ENCODE results near the gene SDHC.

SDHC gene

DNA sequence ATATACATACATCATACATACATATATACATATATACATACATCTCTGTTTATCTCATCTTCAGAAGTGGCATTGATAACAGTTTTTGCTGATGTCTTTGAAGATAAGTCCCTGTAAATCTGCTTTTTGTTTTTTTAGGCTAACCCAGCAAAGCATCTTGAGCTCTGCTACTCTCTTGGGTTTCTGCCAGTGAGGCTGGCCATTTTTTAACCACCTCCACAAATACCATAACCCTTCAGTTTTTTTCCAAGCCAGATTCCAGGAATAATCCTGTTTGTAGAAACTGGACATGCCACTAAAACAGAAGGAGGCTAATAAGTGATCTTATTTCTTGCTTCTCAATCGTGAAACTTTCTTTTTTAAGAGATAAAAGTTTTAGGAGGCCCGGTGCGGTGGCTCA, 21.6 kb downstream of the SDHC start (continued):
- TF ChIP-seq ZNF292 (tag by site-specific recombination; IDR thresholded peaks at IDR 0.05; ENCODE audit: borderline replicate concordance, low read depth) (no peak), ZNF335 (tag by site-specific recombination; conservative IDR thresholded peaks at IDR 0.05) (no peak), ZNF2 (tag by site-specific recombination; IDR thresholded peaks at IDR 0.05) (no peak), ZNF747 (tag by site-specific recombination; IDR thresholded peaks at IDR 0.05) (no peak)

DNA sequence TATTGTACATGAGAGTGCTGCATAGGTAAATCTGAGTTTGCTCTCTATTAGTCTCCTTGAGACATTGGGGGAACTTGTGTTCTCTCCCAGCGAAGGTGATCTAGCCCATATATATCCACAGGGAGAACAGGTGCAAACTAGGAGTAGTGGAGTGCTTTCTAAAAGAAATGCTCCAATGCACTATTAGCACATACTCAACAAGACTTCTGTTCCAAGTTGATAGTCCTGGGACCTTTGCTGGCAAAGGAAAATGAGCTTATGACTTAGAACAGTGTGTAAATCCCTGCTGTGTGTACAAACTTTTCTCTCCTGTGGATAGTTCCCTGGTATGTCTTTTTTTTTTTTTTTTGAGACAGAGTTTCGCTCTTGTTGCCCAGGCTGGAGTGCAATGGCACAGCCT, 28.0 kb downstream of the SDHC start:
- Histone ChIP-seq H3K9me3 (ENCODE audit: control insufficient read depth, insufficient read depth, low read depth, low read length) (no peaks in the 10 kb centered on the region), H3K4me1 (ENCODE audit: control insufficient read depth, insufficient read depth, low read length) (no peaks in the 10 kb centered on the region), H3K4me3 (ENCODE audit: low read depth, low read length) (no peak overlapping the region), H3K27ac (ENCODE audit: extremely low read depth, low read depth, low read length) (no peak overlapping the region), H3K36me3 (ENCODE audit: control insufficient read depth in 2 of 2, insufficient read depth in 1 of 2, low read length in 2 of 2) (peaks cover 32 to 77% of the 10 kb centered on the region in 2 experiments)
- TF ChIP-seq, protein P1, sequence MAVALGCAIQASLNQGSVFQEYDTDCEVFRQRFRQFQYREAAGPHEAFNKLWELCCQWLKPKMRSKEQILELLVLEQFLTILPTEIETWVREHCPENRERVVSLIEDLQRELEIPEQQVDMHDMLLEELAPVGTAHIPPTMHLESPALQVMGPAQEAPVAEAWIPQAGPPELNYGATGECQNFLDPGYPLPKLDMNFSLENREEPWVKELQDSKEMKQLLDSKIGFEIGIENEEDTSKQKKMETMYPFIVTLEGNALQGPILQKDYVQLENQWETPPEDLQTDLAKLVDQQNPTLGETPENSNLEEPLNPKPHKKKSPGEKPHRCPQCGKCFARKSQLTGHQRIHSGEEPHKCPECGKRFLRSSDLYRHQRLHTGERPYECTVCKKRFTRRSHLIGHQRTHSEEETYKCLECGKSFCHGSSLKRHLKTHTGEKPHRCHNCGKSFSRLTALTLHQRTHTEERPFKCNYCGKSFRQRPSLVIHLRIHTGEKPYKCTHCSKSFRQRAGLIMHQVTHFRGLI (tag by site-specific recombination; IDR thresholded peaks at IDR 0.05) = no peak
- TF ChIP-seq ZNF433 (tag by site-specific recombination; IDR thresholded peaks at IDR 0.05; ENCODE audit: low read depth) (no peak), ZNF341 (tag by site-specific recombination; IDR thresholded peaks at IDR 0.05; ENCODE audit: low read depth) (no peak), ZNF629 (tag by site-specific recombination; IDR thresholded peaks at IDR 0.05) (no peak), ZNF394 (tag by site-specific recombination; IDR thresholded peaks at IDR 0.05; ENCODE audit: borderline replicate concordance) (no peak), GFI1B (tag by site-specific recombination; IDR thresholded peaks at IDR 0.05) (no peak), ZBTB48 (tag by site-specific recombination; IDR thresholded peaks at IDR 0.05) (no peak), FEZF1 (tag by site-specific recombination; IDR thresholded peaks at IDR 0.05) (no peak), SCRT1 (tag by site-specific recombination; IDR thresholded peaks at IDR 0.05; ENCODE audit: borderline replicate concordance) (no peak), ZNF660 (tag by site-specific recombination; IDR thresholded peaks at IDR 0.05) (no peak), ZNF184 (tag by site-specific recombination; IDR thresholded peaks at IDR 0.05) (no peak), ZNF658 (tag by site-specific recombination; IDR thresholded peaks at IDR 0.05) (no peak), ZBTB20 (tag by site-specific recombination; IDR thresholded peaks at IDR 0.05) (no peak)
- POLR2A ChIA-PET = no interaction called here
- CTCF ChIA-PET = interaction anchor here (0.5 to 1.3 kb wide), 5 partner anchors 26 to 1054 kb away, joined by 3 to 6 read pairs (median 4); no protein-coding TSS in a partner anchor

DNA sequence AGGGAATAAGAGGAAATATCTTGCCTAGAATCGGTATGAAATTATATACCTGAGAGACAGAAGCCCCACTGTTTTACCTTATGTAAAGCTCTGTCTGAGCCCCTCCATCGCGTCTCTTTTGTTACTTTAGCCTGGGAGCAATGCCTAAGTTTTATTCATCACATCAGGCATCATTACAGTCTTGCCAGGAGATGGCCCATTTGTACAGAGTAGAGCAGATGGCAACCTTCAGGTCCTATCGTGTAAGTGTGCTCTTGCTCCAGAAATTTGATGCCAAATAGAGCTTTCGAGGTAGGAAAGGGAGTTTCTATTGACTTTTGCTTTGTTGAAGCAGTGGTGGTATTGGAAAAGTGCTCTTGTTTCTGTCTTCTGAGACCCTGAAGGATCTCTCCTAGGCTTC, 28.6 kb downstream of the SDHC start:
- TF ChIP-seq, protein P2, sequence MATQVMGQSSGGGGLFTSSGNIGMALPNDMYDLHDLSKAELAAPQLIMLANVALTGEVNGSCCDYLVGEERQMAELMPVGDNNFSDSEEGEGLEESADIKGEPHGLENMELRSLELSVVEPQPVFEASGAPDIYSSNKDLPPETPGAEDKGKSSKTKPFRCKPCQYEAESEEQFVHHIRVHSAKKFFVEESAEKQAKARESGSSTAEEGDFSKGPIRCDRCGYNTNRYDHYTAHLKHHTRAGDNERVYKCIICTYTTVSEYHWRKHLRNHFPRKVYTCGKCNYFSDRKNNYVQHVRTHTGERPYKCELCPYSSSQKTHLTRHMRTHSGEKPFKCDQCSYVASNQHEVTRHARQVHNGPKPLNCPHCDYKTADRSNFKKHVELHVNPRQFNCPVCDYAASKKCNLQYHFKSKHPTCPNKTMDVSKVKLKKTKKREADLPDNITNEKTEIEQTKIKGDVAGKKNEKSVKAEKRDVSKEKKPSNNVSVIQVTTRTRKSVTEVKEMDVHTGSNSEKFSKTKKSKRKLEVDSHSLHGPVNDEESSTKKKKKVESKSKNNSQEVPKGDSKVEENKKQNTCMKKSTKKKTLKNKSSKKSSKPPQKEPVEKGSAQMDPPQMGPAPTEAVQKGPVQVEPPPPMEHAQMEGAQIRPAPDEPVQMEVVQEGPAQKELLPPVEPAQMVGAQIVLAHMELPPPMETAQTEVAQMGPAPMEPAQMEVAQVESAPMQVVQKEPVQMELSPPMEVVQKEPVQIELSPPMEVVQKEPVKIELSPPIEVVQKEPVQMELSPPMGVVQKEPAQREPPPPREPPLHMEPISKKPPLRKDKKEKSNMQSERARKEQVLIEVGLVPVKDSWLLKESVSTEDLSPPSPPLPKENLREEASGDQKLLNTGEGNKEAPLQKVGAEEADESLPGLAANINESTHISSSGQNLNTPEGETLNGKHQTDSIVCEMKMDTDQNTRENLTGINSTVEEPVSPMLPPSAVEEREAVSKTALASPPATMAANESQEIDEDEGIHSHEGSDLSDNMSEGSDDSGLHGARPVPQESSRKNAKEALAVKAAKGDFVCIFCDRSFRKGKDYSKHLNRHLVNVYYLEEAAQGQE (tag by site-specific recombination; IDR thresholded peaks at IDR 0.05) = no peak
- no peak for TF ChIP-seq ZNF707 (tag by site-specific recombination; IDR thresholded peaks at IDR 0.05)
- TF ChIP-seq, protein P3, sequence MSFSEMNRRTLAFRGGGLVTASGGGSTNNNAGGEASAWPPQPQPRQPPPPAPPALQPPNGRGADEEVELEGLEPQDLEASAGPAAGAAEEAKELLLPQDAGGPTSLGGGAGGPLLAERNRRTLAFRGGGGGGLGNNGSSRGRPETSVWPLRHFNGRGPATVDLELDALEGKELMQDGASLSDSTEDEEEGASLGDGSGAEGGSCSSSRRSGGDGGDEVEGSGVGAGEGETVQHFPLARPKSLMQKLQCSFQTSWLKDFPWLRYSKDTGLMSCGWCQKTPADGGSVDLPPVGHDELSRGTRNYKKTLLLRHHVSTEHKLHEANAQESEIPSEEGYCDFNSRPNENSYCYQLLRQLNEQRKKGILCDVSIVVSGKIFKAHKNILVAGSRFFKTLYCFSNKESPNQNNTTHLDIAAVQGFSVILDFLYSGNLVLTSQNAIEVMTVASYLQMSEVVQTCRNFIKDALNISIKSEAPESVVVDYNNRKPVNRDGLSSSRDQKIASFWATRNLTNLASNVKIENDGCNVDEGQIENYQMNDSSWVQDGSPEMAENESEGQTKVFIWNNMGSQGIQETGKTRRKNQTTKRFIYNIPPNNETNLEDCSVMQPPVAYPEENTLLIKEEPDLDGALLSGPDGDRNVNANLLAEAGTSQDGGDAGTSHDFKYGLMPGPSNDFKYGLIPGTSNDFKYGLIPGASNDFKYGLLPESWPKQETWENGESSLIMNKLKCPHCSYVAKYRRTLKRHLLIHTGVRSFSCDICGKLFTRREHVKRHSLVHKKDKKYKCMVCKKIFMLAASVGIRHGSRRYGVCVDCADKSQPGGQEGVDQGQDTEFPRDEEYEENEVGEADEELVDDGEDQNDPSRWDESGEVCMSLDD (tag by site-specific recombination; IDR thresholded peaks at IDR 0.05) = no peak
- no peak for TF ChIP-seq ZNF19 (tag by site-specific recombination; IDR thresholded peaks at IDR 0.05; ENCODE audit: low read depth)
- TF ChIP-seq RBAK (tag by site-specific recombination; IDR thresholded peaks at IDR 0.05) = no peak
- TF ChIP-seq ZNF48 (tag by site-specific recombination; IDR thresholded peaks at IDR 0.05) = no peak
- no peak for TF ChIP-seq ZNF174 (tag by site-specific recombination; IDR thresholded peaks at IDR 0.05)
- POLR2A ChIA-PET = no interaction called here
- no peaks in the 10 kb centered on the region for H3K4me1 ChIP-seq (ENCODE audit: control insufficient read depth, insufficient read depth, low read length)
- H3K9me3 ChIP-seq (ENCODE audit: control insufficient read depth, insufficient read depth, low read depth, low read length) = no peaks in the 10 kb centered on the region
- H3K36me3 ChIP-seq (ENCODE audit: control insufficient read depth in 2 of 2, insufficient read depth in 1 of 2, low read length in 2 of 2) = peaks cover 32 to 71% of the 10 kb centered on the region in 2 experiments
- no peak overlapping the region for H3K27ac ChIP-seq (ENCODE audit: extremely low read depth, low read depth, low read length)
- CTCF ChIA-PET = interaction anchor here (1.3 kb wide), 2 partner anchors 26 to 32 kb away, joined by 3 to 4 read pairs; no protein-coding TSS in a partner anchor
- no peak overlapping the region for H3K4me3 ChIP-seq (ENCODE audit: low read depth, low read length)
